Suprapubic skin (tissue), 3 donors: ENCODE data around the gene HELZ.

ENCODE experiments used
- CTCF ChIP-seq, 2 donors: fragments of 200-600 bp in 1 of 2; fragments of 450-650 bp in 1 of 2; sonication (generic) in 1 of 2; IDR thresholded peaks; one replicate each; pipeline ENCODE4 v1.5.1; 2016 to 2019; ENCODE audit warnings: antibody characterized with exemption in 2 of 2, mild to moderate bottlenecking in 1 of 2, moderate library complexity in 1 of 2
- POLR2A ChIP-seq, 2 donors: fragments of 450-650 bp; IDR thresholded peaks; one replicate each; pipeline ENCODE4 v1.6.1; 2017; ENCODE audit warnings: antibody characterized with exemption in 2 of 2, mild to moderate bottlenecking in 2 of 2, moderate library complexity in 2 of 2

GRCh38 chr17:67032985-67033384 is 212.0 kb downstream of the HELZ start:
- TF ChIP-seq CTCF (IDR thresholded peaks at IDR 0.05) (no peak), POLR2A (IDR thresholded peaks at IDR 0.05) (no peak)
